ENCODE data around the gene PDS5B.
A peak's percentile ranks its signal among the peaks of the same experiment; 100 is the strongest.

Gene PDS5B

DNA sequence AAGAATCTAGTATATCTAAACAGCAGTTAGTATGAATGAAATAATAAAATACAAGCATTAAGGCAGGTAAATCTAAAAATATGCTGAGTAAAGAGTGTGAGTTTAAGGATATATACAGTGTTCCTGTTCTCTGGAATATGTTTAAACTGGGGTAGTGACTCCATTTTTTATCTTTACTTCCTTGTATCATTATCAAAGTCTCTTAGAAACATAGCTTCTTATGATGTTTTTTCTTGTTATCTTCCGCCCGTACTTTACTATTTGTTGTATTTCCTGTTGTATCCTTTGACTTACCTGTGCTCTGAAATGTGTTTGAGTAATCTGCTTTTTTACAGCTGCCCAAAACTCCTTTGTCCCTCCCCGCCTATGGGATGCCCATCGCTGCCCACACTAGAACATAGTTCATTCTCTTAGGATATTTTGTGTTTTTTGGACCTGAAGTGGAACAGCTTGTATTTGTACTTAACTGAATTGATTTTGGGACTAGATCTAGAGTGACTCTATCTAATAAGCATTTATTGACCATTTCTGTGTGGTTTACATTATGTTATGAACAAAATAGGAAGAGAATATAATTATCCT lies 80.8 kb downstream of the PDS5B start:
- no peak overlapping the region for H3K4me3 ChIP-seq (ENCODE audit: low read depth, low read length)
- no peak for DNase-seq (ENCODE audit: low read depth)
- TF ChIP-seq, protein P1, sequence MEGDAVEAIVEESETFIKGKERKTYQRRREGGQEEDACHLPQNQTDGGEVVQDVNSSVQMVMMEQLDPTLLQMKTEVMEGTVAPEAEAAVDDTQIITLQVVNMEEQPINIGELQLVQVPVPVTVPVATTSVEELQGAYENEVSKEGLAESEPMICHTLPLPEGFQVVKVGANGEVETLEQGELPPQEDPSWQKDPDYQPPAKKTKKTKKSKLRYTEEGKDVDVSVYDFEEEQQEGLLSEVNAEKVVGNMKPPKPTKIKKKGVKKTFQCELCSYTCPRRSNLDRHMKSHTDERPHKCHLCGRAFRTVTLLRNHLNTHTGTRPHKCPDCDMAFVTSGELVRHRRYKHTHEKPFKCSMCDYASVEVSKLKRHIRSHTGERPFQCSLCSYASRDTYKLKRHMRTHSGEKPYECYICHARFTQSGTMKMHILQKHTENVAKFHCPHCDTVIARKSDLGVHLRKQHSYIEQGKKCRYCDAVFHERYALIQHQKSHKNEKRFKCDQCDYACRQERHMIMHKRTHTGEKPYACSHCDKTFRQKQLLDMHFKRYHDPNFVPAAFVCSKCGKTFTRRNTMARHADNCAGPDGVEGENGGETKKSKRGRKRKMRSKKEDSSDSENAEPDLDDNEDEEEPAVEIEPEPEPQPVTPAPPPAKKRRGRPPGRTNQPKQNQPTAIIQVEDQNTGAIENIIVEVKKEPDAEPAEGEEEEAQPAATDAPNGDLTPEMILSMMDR (conservative IDR thresholded peaks at IDR 0.05; ENCODE audit: low read depth, low read length) = no peak

- TF ChIP-seq, protein P1 (conservative IDR thresholded peaks at IDR 0.05; ENCODE audit: low read depth, low read length) = peak; percentile 77
- no peak overlapping the region for H3K4me3 ChIP-seq (ENCODE audit: low read depth, low read length)
- peak; percentile 81 for DNase-seq (ENCODE audit: low read depth)
These were observed 82.9 kb downstream of the PDS5B start for GRCh38 chr13:32669030-32669646.

DNA sequence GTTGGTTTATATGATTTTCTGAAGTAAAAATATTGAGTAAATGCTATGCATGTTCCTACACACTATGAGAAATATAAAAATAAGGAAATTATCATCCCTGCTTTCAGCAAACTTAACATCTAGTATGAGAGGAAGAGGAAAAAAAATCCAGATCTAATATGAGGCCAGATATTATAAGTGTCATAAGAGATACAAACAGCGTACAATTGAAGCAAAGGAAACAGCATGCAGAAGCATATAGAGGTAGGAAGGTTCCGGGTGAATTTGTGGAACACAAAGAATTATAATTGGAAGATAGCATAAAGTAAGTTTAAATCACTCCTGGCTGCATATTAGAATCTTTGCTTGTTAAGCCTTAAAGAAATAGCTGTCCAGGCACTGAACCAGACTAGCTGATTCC lies 88.3 kb downstream of the PDS5B start:
- TF ChIP-seq, protein P1 (conservative IDR thresholded peaks at IDR 0.05; ENCODE audit: low read depth, low read length) = no peak
- DNase-seq (ENCODE audit: low read depth) = no peak

DNA sequence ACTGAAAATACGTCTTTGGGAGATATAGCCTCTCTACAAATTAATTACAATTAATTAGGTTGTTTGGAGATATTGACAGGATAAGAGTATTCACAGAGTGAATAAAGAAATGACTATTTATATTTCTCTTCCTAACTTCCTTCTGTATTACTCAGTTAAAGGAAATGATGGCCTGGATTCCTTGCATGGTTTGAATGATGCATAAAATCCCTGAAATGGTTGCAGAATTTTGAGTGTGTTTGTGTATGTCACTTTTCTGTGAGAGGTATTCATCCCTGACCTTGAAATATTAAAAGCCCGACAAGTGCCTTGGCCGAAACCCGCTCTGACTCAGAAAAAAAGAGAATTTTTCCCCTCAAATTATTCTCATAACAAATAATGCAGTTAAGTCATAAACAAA lies 90.0 kb downstream of the PDS5B start:
- peak; percentile 25 for DNase-seq (ENCODE audit: low read depth)
- TF ChIP-seq, protein P1 (conservative IDR thresholded peaks at IDR 0.05; ENCODE audit: low read depth, low read length) = no peak
- H3K4me3 ChIP-seq (ENCODE audit: low read depth, low read length) = no peak overlapping the region

More for the DNA sequence above, 88.3 kb downstream of the PDS5B start:
- no peak overlapping the region for H3K4me3 ChIP-seq (ENCODE audit: low read depth, low read length)

DNA sequence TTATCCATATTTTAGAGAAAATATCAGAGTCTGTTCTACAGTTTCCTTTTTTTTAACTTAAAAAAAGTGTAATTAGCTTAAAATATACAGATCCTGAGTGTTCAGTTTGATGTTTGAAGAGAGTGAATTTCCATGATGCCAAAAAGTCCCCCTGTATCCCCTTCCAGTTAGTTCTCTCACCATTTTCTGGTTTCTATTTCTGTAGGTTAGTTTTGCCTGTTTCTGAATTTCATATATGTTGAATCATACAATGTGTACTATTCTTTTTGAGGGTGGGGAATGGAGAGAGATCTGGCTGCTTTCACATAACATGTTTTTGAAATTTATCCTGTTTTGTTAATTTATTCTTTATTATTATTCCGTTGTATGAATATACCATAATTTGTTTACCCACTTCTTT lies 95.9 kb downstream of the PDS5B start:
- no peak for DNase-seq (ENCODE audit: low read depth)
- H3K4me3 ChIP-seq (ENCODE audit: low read depth, low read length) = no peak overlapping the region
- TF ChIP-seq, protein P1 (conservative IDR thresholded peaks at IDR 0.05; ENCODE audit: low read depth, low read length) = no peak

- TF ChIP-seq, protein P1 (conservative IDR thresholded peaks at IDR 0.05; ENCODE audit: low read depth, low read length) = no peak
- no peak for DNase-seq (ENCODE audit: low read depth)
These were observed 96.5 kb downstream of the PDS5B start for GRCh38 chr13:32682740-32683139.

GRCh38 chr13:32687275-32687674 lies 101.0 kb downstream of the PDS5B start:
- TF ChIP-seq, protein P1 (conservative IDR thresholded peaks at IDR 0.05; ENCODE audit: low read depth, low read length) = no peak
- DNase-seq (ENCODE audit: low read depth) = no peak
- no peak overlapping the region for H3K4me3 ChIP-seq (ENCODE audit: low read depth, low read length)

More at GRCh38 chr13:32682740-32683139, 96.5 kb downstream of the PDS5B start:
- H3K4me3 ChIP-seq (ENCODE audit: low read depth, low read length) = no peak overlapping the region
